ENCODE data around the gene STK11IP. TPM values are rescaled to one million over a fixed set of nuclear protein-coding genes. Genes with fewer than 3 reads are reported as not detected.

The STK11IP gene
- total RNA-seq, 1 experiment from 2014 or later, result 45.0 TPM

GRCh38 chr2:219574484-219575311 lies 23.0 kb upstream of the STK11IP start:
- H3K27me3 ChIP-seq (ENCODE audit: insufficient read depth, low read length), result no peaks in the 10 kb centered on the region
- TF ChIP-seq ZBTB33 (IDR thresholded peaks at IDR 0.05; ENCODE audit: extremely low read depth, insufficient replicate concordance, low read length) (no peak), ATF3 (IDR thresholded peaks at IDR 0.05) (no peak), SP1 (IDR thresholded peaks at IDR 0.05; ENCODE audit: low read depth) (no peak), RAD21 (IDR thresholded peaks at IDR 0.05; ENCODE audit: low read depth) (no peak), EZH2phosphoT487 (IDR thresholded peaks at IDR 0.05; ENCODE audit: borderline replicate concordance) (no peak), POLR2AphosphoS5 (IDR thresholded peaks at IDR 0.05; ENCODE audit: low read depth, low read length) (no peak), ZNF274 (IDR thresholded peaks at IDR 0.05; ENCODE audit: low read depth, low read length) (no peak), YY1 (IDR thresholded peaks at IDR 0.05; ENCODE audit: extremely low read depth, insufficient replicate concordance, low read depth, low read length) (no peak), EZH2 (IDR thresholded peaks at IDR 0.05) (no peak), ZFX (IDR thresholded peaks at IDR 0.05) (no peak), ELF1 (IDR thresholded peaks at IDR 0.05; ENCODE audit: borderline replicate concordance, low read depth) (no peak), CBX3 (IDR thresholded peaks at IDR 0.05; ENCODE audit: low read depth) (no peak), SIN3A (IDR thresholded peaks at IDR 0.05; ENCODE audit: low read depth) (no peak), CEBPB (IDR thresholded peaks at IDR 0.05; ENCODE audit: low read depth) (no peak), REST (IDR thresholded peaks at IDR 0.05; ENCODE audit: low read depth) (no peak), MAX (IDR thresholded peaks at IDR 0.05) (no peak)
- intact Hi-C loops (cut with micrococcal nuclease), result no loop called here
- no peak overlapping the region for H2AFZ ChIP-seq (ENCODE audit: low read depth, low read length, poor library complexity, severe bottlenecking)
- no peak overlapping the region for H3K4me3 ChIP-seq (replicated peaks in 1 of 2; ENCODE audit: low read depth in 1 of 2, low read length in 2 of 2)
- BruUV-seq (replicated peaks), result no TSS peak
- no peaks in the 10 kb centered on the region for H3K9me2 ChIP-seq (ENCODE audit: insufficient read depth)
- POLR2A ChIA-PET, result no interaction called here
- H4K20me1 ChIP-seq (ENCODE audit: insufficient read depth), result no peaks in the 10 kb centered on the region
- no peaks in the 10 kb centered on the region for H3K4me1 ChIP-seq (ENCODE audit: control insufficient read depth in 1 of 2, insufficient read depth in 2 of 2, low read length in 2 of 2)
- H3K9me3 ChIP-seq (ENCODE audit: control insufficient read depth in 1 of 2, insufficient read depth in 1 of 2, low read depth in 1 of 2, low read length in 2 of 2), result no peaks in the 10 kb centered on the region
- no peak overlapping the region for H3K4me2 ChIP-seq (ENCODE audit: low read length)
- RAD21 ChIA-PET (ENCODE audit: low non-redundant PET in 1 of 2, low total read pairs in 2 of 2, uncharacterized antibody in 2 of 2, unreplicated experiment in 2 of 2), result no interaction called here
- H3K36me3 ChIP-seq (ENCODE audit: control insufficient read depth in 1 of 2, insufficient read depth in 2 of 2, low read length in 2 of 2), result no peaks in the 10 kb centered on the region
- H3K79me2 ChIP-seq (ENCODE audit: insufficient read depth, low read length), result no peaks in the 10 kb centered on the region
- no peak overlapping the region for H3K27ac ChIP-seq (ENCODE audit: low read depth, low read length)
- DNase-seq (ENCODE audit: low read depth, low spot score) (no peak), ATAC-seq (no peak)
- no peak overlapping the region for H3K9ac ChIP-seq (ENCODE audit: low read length)
- CTCF ChIA-PET, result no interaction called here

Data from HCT116 (cell line).